WTC11 (cell line): ENCODE results near the gene CTNNBIP1. TPM values are rescaled to one million over a fixed set of nuclear protein-coding genes. Genes with fewer than 3 reads are reported as not detected.

Source experiments
- ATAC-seq: fragments of 200-7000 bp; cut with Tn5 transposase; 2 replicates; pipeline ENCODE4 v1.10.0; 2021; ENCODE audit warnings: mild to moderate bottlenecking, moderate library complexity
- CTCF ChIA-PET: fragments of 300-600 bp; sonication (Branson Sonifier 250); formaldehyde crosslinking; loops from one replicate; lab custom pipeline; 2021; ENCODE audit warnings: antibody characterized with exemption; lab: Charles Lee
- POLR2A ChIA-PET: fragments of 350-600 bp; sonication (Branson Sonifier 250); formaldehyde crosslinking; loops from one replicate; lab custom pipeline; 2021; ENCODE audit warnings: antibody characterized with exemption; lab: Charles Lee
- DNase-seq: peaks from one replicate; pipeline ENCODE4 v3.0.0; 2021; ENCODE audit warnings: low spot score
- H3K27ac Mint-ChIP-seq: 2 replicates; pipeline ENCODE4 v1.8.0; 2021; ENCODE audit warnings: mixed read lengths
- H3K27me3 Mint-ChIP-seq: 2 replicates; pipeline ENCODE4 v1.8.0; 2021; ENCODE audit warnings: low read depth, mild to moderate bottlenecking, moderate library complexity, mixed read lengths
- H3K36me3 Mint-ChIP-seq: 2 replicates; pipeline ENCODE4 v1.8.0; 2021; ENCODE audit warnings: mixed read lengths
- H3K4me1 Mint-ChIP-seq: 2 replicates; pipeline ENCODE4 v1.8.0; 2022; ENCODE audit warnings: mixed read lengths
- H3K4me3 Mint-ChIP-seq: 2 replicates; pipeline ENCODE4 v1.8.0; 2021; ENCODE audit warnings: mild to moderate bottlenecking, moderate library complexity, mixed read lengths
- H3K9me3 Mint-ChIP-seq: 2 replicates; pipeline ENCODE4 v1.8.0; 2021; ENCODE audit warnings: mixed read lengths
- CBFB ChIP-seq: sonication (generic); formaldehyde crosslinking; IDR thresholded peaks from 2 replicates; pipeline ENCODE4 v1.8.1; 2022; ENCODE audit warnings: mild to moderate bottlenecking, low read depth, missing genetic modification reagents
- CREB1 ChIP-seq: sonication (generic); formaldehyde crosslinking; IDR thresholded peaks from 2 replicates; pipeline ENCODE4 v1.8.0; 2023; ENCODE audit warnings: mild to moderate bottlenecking, missing genetic modification reagents
- CREM ChIP-seq: sonication (generic); formaldehyde crosslinking; IDR thresholded peaks from 2 replicates; pipeline ENCODE4 v1.8.1; 2022; ENCODE audit warnings: mild to moderate bottlenecking, missing genetic modification reagents, moderate library complexity
- ELF4 ChIP-seq: sonication (generic); formaldehyde crosslinking; IDR thresholded peaks from 2 replicates; pipeline ENCODE4 v1.8.1; 2022; ENCODE audit warnings: low read depth, mild to moderate bottlenecking, moderate library complexity, missing genetic modification reagents
- FOXK1 ChIP-seq: sonication (generic); formaldehyde crosslinking; IDR thresholded peaks from 2 replicates; pipeline ENCODE4 v1.8.0; 2022; ENCODE audit warnings: mild to moderate bottlenecking, moderate library complexity, missing genetic modification reagents
- GABPB1 ChIP-seq: sonication (generic); formaldehyde crosslinking; IDR thresholded peaks from 2 replicates; pipeline ENCODE4 v1.8.1; 2023; ENCODE audit warnings: mild to moderate bottlenecking, missing genetic modification reagents
- GTF2I ChIP-seq: fragments of 250-450 bp; sonication (Bioruptor Pico); conservative IDR thresholded peaks from 2 replicates; pipeline ENCODE4 v1.4.0; 2021; ENCODE audit warnings: mild to moderate bottlenecking
- KAT7 ChIP-seq: sonication (generic); formaldehyde crosslinking; IDR thresholded peaks from 2 replicates; pipeline ENCODE4 v1.8.1; 2023; ENCODE audit warnings: missing genetic modification reagents, mild to moderate bottlenecking, borderline replicate concordance
- MYBL2 ChIP-seq: sonication (generic); formaldehyde crosslinking; IDR thresholded peaks from 2 replicates; pipeline ENCODE4 v1.8.1; 2023; ENCODE audit warnings: mild to moderate bottlenecking, moderate library complexity, missing genetic modification reagents
- PRRX2 ChIP-seq: fragments of 250-450 bp; sonication (Bioruptor Pico); IDR thresholded peaks from 2 replicates; pipeline ENCODE4 v1.8.0; 2021; ENCODE audit warnings: mild to moderate bottlenecking
- SMAD3 ChIP-seq: sonication (generic); formaldehyde crosslinking; IDR thresholded peaks from 2 replicates; pipeline ENCODE4 v1.8.0; 2022; ENCODE audit warnings: missing genetic modification reagents, mild to moderate bottlenecking, borderline replicate concordance
- SP1 ChIP-seq: sonication (generic); formaldehyde crosslinking; conservative IDR thresholded peaks from 2 replicates; pipeline ENCODE4 v1.8.1; 2022; ENCODE audit warnings: missing genetic modification reagents
- ZNF121 ChIP-seq: sonication (generic); formaldehyde crosslinking; IDR thresholded peaks from 2 replicates; pipeline ENCODE4 v1.8.0; 2023; ENCODE audit warnings: missing genetic modification reagents
- ZNF232 ChIP-seq: sonication (generic); formaldehyde crosslinking; IDR thresholded peaks from 2 replicates; pipeline ENCODE4 v1.8.0; 2022; ENCODE audit warnings: mild to moderate bottlenecking, missing genetic modification reagents
- total RNA-seq: library from RNA; stranded (reverse); gene quantifications from 3 replicates; pipeline ENCODE4 v1.2.3, GENCODE V29; 2021
- TF ChIP-seq, protein P1 (sequence below): sonication (generic); formaldehyde crosslinking; IDR thresholded peaks from 2 replicates; pipeline ENCODE4 v1.8.1; 2022; ENCODE audit warnings: mild to moderate bottlenecking, missing genetic modification reagents, moderate library complexity, borderline replicate concordance
- TF ChIP-seq, protein P2 (sequence below): sonication (generic); formaldehyde crosslinking; IDR thresholded peaks from 2 replicates; pipeline ENCODE4 v1.8.1; 2023; ENCODE audit warnings: mild to moderate bottlenecking, moderate library complexity, missing genetic modification reagents
- TF ChIP-seq, protein P3 (sequence below): sonication (generic); formaldehyde crosslinking; conservative IDR thresholded peaks from 2 replicates; pipeline ENCODE4 v1.8.1; 2023; ENCODE audit warnings: mild to moderate bottlenecking, low read depth, missing genetic modification reagents, moderate library complexity
- TF ChIP-seq, protein P4 (sequence below): fragments of 200-600 bp; IDR thresholded peaks from 2 replicates; pipeline ENCODE4 v1.8.0; 2022; ENCODE audit warnings: antibody characterized with exemption
- TF ChIP-seq, protein P5 (sequence below): sonication (generic); formaldehyde crosslinking; IDR thresholded peaks from 2 replicates; pipeline ENCODE4 v1.8.0; 2023; ENCODE audit warnings: missing genetic modification reagents
- TF ChIP-seq, protein P6 (sequence below): sonication (generic); formaldehyde crosslinking; IDR thresholded peaks from 2 replicates; pipeline ENCODE4 v1.8.1; 2023; ENCODE audit warnings: mild to moderate bottlenecking, missing genetic modification reagents
- TF ChIP-seq, protein P7 (sequence below): sonication (generic); formaldehyde crosslinking; IDR thresholded peaks from 2 replicates; pipeline ENCODE4 v1.8.1; 2023; ENCODE audit warnings: mild to moderate bottlenecking, missing genetic modification reagents

CTNNBIP1 gene
- total RNA-seq, 1 experiment from 2014 or later, result 58.2 TPM

DNA sequence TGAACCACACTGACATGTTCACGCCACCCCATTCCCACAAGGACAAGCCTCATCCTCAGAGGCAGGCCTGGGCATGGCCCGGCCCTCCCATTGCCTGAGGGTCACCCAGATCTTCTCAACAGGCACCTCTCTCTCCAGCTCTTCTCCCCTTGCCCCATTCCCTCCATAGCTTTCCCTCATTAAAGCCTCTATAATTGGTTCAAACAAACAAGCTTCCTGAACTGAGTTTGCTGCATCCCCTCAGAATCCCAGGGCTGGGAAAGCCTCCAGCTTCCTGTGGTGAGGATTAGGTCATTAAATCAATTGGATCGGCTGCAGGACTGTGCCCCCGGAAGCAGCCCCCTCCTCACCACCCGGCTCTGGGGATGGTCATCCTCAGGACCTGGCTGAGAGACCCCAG, 18.9 kb downstream of the CTNNBIP1 start:
- peak overlapping the region; percentile 89 for H3K27ac Mint-ChIP-seq
- no peak for DNase-seq
- peaks cover 46% of the 10 kb centered on the region for H3K4me1 Mint-ChIP-seq
- ATAC-seq, result no peak
- no peaks in the 10 kb centered on the region for H3K27me3 Mint-ChIP-seq
- CTCF ChIA-PET, result interaction anchor here (0.7 to 2.0 kb wide), 6 partner anchors 15 to 460 kb away, joined by 3 to 5 read pairs (median 4); no protein-coding TSS in a partner anchor
- no peaks in the 10 kb centered on the region for H3K9me3 Mint-ChIP-seq
- POLR2A ChIA-PET, result no interaction called here
- no peak for TF ChIP-seq ELF4 (CRISPR knock-in tag)
- TF ChIP-seq ZNF232 (CRISPR knock-in tag), result no peak
- TF ChIP-seq FOXK1, result no peak
- TF ChIP-seq, protein P1, sequence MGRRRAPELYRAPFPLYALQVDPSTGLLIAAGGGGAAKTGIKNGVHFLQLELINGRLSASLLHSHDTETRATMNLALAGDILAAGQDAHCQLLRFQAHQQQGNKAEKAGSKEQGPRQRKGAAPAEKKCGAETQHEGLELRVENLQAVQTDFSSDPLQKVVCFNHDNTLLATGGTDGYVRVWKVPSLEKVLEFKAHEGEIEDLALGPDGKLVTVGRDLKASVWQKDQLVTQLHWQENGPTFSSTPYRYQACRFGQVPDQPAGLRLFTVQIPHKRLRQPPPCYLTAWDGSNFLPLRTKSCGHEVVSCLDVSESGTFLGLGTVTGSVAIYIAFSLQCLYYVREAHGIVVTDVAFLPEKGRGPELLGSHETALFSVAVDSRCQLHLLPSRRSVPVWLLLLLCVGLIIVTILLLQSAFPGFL (CRISPR knock-in tag), result no peak
- no peak for TF ChIP-seq CBFB (CRISPR knock-in tag)
- TF ChIP-seq KAT7 (CRISPR knock-in tag), result no peak
- TF ChIP-seq MYBL2 (CRISPR knock-in tag), result no peak
- TF ChIP-seq, protein P2, sequence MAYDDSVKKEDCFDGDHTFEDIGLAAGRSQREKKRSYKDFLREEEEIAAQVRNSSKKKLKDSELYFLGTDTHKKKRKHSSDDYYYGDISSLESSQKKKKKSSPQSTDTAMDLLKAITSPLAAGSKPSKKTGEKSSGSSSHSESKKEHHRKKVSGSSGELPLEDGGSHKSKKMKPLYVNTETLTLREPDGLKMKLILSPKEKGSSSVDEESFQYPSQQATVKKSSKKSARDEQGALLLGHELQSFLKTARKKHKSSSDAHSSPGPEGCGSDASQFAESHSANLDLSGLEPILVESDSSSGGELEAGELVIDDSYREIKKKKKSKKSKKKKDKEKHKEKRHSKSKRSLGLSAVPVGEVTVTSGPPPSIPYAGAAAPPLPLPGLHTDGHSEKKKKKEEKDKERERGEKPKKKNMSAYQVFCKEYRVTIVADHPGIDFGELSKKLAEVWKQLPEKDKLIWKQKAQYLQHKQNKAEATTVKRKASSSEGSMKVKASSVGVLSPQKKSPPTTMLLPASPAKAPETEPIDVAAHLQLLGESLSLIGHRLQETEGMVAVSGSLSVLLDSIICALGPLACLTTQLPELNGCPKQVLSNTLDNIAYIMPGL (CRISPR knock-in tag), result no peak
- no peak for TF ChIP-seq PRRX2 (CRISPR knock-in tag)
- TF ChIP-seq, protein P3, sequence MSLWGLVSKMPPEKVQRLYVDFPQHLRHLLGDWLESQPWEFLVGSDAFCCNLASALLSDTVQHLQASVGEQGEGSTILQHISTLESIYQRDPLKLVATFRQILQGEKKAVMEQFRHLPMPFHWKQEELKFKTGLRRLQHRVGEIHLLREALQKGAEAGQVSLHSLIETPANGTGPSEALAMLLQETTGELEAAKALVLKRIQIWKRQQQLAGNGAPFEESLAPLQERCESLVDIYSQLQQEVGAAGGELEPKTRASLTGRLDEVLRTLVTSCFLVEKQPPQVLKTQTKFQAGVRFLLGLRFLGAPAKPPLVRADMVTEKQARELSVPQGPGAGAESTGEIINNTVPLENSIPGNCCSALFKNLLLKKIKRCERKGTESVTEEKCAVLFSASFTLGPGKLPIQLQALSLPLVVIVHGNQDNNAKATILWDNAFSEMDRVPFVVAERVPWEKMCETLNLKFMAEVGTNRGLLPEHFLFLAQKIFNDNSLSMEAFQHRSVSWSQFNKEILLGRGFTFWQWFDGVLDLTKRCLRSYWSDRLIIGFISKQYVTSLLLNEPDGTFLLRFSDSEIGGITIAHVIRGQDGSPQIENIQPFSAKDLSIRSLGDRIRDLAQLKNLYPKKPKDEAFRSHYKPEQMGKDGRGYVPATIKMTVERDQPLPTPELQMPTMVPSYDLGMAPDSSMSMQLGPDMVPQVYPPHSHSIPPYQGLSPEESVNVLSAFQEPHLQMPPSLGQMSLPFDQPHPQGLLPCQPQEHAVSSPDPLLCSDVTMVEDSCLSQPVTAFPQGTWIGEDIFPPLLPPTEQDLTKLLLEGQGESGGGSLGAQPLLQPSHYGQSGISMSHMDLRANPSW, result no peak
- TF ChIP-seq, protein P4, sequence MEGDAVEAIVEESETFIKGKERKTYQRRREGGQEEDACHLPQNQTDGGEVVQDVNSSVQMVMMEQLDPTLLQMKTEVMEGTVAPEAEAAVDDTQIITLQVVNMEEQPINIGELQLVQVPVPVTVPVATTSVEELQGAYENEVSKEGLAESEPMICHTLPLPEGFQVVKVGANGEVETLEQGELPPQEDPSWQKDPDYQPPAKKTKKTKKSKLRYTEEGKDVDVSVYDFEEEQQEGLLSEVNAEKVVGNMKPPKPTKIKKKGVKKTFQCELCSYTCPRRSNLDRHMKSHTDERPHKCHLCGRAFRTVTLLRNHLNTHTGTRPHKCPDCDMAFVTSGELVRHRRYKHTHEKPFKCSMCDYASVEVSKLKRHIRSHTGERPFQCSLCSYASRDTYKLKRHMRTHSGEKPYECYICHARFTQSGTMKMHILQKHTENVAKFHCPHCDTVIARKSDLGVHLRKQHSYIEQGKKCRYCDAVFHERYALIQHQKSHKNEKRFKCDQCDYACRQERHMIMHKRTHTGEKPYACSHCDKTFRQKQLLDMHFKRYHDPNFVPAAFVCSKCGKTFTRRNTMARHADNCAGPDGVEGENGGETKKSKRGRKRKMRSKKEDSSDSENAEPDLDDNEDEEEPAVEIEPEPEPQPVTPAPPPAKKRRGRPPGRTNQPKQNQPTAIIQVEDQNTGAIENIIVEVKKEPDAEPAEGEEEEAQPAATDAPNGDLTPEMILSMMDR, result no peak
- TF ChIP-seq, protein P5, sequence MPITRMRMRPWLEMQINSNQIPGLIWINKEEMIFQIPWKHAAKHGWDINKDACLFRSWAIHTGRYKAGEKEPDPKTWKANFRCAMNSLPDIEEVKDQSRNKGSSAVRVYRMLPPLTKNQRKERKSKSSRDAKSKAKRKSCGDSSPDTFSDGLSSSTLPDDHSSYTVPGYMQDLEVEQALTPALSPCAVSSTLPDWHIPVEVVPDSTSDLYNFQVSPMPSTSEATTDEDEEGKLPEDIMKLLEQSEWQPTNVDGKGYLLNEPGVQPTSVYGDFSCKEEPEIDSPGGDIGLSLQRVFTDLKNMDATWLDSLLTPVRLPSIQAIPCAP, result no peak
- TF ChIP-seq, all 79 proteins: peak for 0
- no peak overlapping the region for H3K4me3 Mint-ChIP-seq
- H3K36me3 Mint-ChIP-seq, result no peaks in the 10 kb centered on the region

DNA sequence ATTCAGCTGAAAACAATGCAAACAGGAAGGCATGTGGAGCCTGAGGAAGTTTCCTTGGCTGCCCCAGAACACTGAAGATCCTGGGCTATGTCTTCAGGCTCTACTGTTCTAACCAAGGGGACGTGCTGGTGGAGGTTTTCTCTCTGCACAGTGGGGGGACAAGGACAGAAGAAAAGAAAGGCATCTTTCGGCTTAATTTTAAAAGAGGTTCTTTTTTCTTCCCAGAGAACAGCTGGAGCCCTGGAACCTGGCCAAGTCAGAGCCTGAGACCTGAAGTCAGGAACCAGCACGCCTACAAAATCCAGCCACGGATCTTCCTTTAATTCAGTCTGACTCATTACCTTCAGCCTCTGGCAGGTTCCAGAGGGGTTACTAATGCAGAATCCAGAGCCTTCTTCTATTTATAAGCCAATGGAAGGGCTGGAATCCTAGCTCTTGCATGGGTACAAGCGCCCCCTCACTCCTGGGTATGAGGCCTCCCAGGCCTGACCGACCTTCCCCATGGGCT, 19.8 kb downstream of the CTNNBIP1 start:
- ATAC-seq, result peak; percentile 77
- POLR2A ChIA-PET, result no interaction called here
- no peak overlapping the region for H3K4me3 Mint-ChIP-seq
- no peaks in the 10 kb centered on the region for H3K36me3 Mint-ChIP-seq
- H3K4me1 Mint-ChIP-seq, result peaks cover 46% of the 10 kb centered on the region
- no peak for TF ChIP-seq CREM
- no peak for TF ChIP-seq SMAD3 (CRISPR knock-in tag)
- no peak for TF ChIP-seq CREB1
- no peak for TF ChIP-seq ZNF121 (CRISPR knock-in tag)
- TF ChIP-seq GTF2I, result no peak
- TF ChIP-seq, protein P6, sequence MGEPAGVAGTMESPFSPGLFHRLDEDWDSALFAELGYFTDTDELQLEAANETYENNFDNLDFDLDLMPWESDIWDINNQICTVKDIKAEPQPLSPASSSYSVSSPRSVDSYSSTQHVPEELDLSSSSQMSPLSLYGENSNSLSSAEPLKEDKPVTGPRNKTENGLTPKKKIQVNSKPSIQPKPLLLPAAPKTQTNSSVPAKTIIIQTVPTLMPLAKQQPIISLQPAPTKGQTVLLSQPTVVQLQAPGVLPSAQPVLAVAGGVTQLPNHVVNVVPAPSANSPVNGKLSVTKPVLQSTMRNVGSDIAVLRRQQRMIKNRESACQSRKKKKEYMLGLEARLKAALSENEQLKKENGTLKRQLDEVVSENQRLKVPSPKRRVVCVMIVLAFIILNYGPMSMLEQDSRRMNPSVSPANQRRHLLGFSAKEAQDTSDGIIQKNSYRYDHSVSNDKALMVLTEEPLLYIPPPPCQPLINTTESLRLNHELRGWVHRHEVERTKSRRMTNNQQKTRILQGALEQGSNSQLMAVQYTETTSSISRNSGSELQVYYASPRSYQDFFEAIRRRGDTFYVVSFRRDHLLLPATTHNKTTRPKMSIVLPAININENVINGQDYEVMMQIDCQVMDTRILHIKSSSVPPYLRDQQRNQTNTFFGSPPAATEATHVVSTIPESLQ, result no peak
- TF ChIP-seq, protein P7, sequence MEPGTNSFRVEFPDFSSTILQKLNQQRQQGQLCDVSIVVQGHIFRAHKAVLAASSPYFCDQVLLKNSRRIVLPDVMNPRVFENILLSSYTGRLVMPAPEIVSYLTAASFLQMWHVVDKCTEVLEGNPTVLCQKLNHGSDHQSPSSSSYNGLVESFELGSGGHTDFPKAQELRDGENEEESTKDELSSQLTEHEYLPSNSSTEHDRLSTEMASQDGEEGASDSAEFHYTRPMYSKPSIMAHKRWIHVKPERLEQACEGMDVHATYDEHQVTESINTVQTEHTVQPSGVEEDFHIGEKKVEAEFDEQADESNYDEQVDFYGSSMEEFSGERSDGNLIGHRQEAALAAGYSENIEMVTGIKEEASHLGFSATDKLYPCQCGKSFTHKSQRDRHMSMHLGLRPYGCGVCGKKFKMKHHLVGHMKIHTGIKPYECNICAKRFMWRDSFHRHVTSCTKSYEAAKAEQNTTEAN (CRISPR knock-in tag), result no peak
- TF ChIP-seq SP1 (CRISPR knock-in tag), result no peak
- TF ChIP-seq GABPB1 (CRISPR knock-in tag), result no peak
- TF ChIP-seq, all 79 proteins: peak for 0
- H3K27me3 Mint-ChIP-seq, result no peaks in the 10 kb centered on the region
- no peak for DNase-seq
- peak overlapping the region; percentile 89 for H3K27ac Mint-ChIP-seq
- no peaks in the 10 kb centered on the region for H3K9me3 Mint-ChIP-seq
- CTCF ChIA-PET, result interaction anchor here (0.6 to 2.0 kb wide), 12 partner anchors 14 to 461 kb away, joined by 3 to 10 read pairs (median 4); partner anchors contain the start of genes LZIC, NMNAT1 and UBE4B
